NCI-H1417 (cell line): ENCODE data around the gene CTAG1A.
"Not testable (repeated sequence)": the region's sequence is repeated elsewhere in the genome, so short reads cannot be mapped to it uniquely, and the experiment has no call there.

ENCODE experiments used
- DNase-seq, 3 experiments: peaks; one replicate each; lab custom pipeline; 2025; lab: John Stamatoyannopoulos, UW

The CTAG1A gene

GRCh38 chrX:154613586-154613985 lies 28.7 kb downstream of the CTAG1A start:
- DNase-seq = not testable (repeated sequence)

- DNase-seq = not testable (repeated sequence)
These were observed 34.2 kb downstream of the CTAG1A start, which contains the start of gene CTAG1B for GRCh38 chrX:154619182-154619581. TSS of gene CTAG1B (minus strand) at chrX:154619282. CDS start at chrX:154619218, 64 bp downstream.

- not testable (repeated sequence) for DNase-seq
These were observed 36.0 kb downstream of the CTAG1A start for GRCh38 chrX:154620767-154621414.

GRCh38 chrX:154628960-154629359 lies 44.0 kb downstream of the CTAG1A start:
- not testable (repeated sequence) for DNase-seq

GRCh38 chrX:154630949-154631348 lies 46.0 kb downstream of the CTAG1A start:
- not testable (repeated sequence) for DNase-seq

- DNase-seq = not testable (repeated sequence)
These were observed 48.7 kb downstream of the CTAG1A start for GRCh38 chrX:154633661-154634060.
